MM.1S (cell line): ENCODE results near the gene PDE1A.

Experiments
- EZH2 ChIP-seq: fragments of 300-600 bp; sonication (generic); optimal IDR thresholded peaks from 2 replicates; pipeline ENCODE3; 2017; ENCODE audit warnings: low read depth, mild to moderate bottlenecking, antibody characterized with exemption, low read length, mixed read lengths
- EZH2phosphoT487 ChIP-seq: fragments of 300-600 bp; sonication (generic); IDR thresholded peaks from 2 replicates; pipeline ENCODE4 v1.6.1; 2018; ENCODE audit warnings: antibody characterized with exemption, low read length
- TF ChIP-seq, protein P1 (sequence below): fragments of 300-600 bp; sonication (generic); IDR thresholded peaks from 2 replicates; pipeline ENCODE4 v1.5.1; 2016; ENCODE audit warnings: antibody characterized with exemption, low read length, mixed read lengths

DNA sequence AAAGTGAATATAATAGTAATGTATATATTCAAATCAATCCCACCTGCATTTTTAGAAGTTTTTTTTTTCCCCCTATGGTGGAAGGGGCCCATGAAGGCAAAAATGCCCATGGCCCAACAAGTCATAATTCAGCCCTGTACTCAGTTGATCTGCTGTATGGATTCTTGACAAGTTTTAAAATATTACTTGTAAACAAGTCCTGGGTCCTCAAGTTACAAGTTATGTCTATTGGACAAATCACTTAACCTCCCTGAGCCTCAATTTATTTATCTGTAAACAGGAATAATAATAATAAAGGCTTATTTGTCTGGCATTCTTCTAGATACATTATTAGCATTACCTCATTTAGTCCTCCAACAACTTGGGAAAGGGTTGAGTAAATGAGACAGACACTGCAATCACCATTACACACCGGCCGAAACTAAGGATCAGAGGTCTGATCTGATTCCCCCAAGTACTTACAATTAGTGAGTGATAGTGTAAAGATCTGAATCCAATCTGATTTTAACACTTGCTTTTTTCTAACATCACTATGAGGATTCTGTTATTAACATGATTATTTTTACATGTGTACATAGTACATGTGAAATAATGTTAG is 66.1 kb downstream of the PDE1A start:
- TF ChIP-seq, protein P1, sequence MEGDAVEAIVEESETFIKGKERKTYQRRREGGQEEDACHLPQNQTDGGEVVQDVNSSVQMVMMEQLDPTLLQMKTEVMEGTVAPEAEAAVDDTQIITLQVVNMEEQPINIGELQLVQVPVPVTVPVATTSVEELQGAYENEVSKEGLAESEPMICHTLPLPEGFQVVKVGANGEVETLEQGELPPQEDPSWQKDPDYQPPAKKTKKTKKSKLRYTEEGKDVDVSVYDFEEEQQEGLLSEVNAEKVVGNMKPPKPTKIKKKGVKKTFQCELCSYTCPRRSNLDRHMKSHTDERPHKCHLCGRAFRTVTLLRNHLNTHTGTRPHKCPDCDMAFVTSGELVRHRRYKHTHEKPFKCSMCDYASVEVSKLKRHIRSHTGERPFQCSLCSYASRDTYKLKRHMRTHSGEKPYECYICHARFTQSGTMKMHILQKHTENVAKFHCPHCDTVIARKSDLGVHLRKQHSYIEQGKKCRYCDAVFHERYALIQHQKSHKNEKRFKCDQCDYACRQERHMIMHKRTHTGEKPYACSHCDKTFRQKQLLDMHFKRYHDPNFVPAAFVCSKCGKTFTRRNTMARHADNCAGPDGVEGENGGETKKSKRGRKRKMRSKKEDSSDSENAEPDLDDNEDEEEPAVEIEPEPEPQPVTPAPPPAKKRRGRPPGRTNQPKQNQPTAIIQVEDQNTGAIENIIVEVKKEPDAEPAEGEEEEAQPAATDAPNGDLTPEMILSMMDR, result no peak
- TF ChIP-seq EZH2 (no peak), EZH2phosphoT487 (no peak)
